ENCODE measurements around the gene EPN1. TPM values are rescaled to one million over a fixed set of nuclear protein-coding genes. Genes with fewer than 3 reads are reported as not detected.

EPN1 gene
- total and polyA plus RNA-seq, 9 of the 15 experiments (the other 6 are each of a cell fraction or from before 2014, with no cell fraction given) = 0.08 to 138 (median 12.7) TPM

DNA sequence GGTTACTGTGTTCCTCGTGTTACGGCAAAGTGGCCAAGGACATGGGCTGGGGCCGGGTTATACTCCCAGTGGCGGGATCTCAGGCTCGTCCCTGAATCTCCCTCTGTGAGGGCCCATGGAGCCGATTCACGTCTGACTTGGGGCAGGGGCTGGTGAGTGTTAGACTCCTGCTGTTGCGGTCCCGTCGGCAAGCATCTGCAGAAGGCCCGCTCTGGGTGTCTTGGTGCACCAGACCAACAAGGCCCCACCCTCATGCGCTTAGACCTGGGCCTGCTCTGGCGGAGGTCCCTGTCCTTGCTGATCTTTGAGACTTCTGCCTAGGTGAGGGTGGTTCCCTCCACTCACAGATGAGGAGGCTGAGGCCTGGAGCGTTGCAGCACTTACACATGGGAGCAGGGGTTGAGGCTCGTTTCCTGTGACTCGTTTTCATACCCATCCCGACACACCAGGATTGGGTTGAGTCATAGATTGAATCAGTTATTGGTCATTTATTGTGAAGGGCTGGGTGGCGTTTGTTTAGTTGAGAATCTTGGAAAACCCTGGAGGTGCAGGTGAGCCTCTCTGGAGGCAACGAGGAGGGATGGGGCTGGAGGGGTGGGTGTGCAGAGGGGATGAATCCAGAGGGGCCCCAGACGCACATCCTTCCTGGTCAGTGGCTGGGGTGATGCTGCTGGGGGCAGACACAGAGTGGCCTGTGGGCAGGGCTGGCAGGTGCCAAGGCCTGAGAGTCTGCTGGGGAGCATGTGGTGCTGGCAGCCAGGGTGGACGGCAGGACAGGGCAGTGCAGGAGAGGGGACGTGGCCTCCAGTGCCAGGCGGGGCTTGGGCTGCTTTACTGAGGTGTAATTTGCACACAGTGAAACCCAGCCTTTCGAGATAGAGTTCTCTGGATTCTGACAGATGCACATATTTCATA, 4.6 kb downstream of the EPN1 start:
- Histone ChIP-seq H3K36me3 (ENCODE audit: control insufficient read depth, insufficient read depth, low read length) (peaks cover 80% of the 10 kb centered on the region; the same call in 2 of the 3 replicates), H3K27me3 (ENCODE audit: control insufficient read depth in 2 of 2, insufficient read depth in 2 of 2, low read length in 2 of 2) (no peaks in the 10 kb centered on the region), H2AFZ (ENCODE audit: low read depth, low read length) (no peak overlapping the region), H3K79me2 (ENCODE audit: control insufficient read depth, insufficient read depth, low read length) (peaks cover 80% of the 10 kb centered on the region), H3K9me3 (replicated peaks; ENCODE audit: control insufficient read depth, insufficient read depth, low read depth, low read length) (no peaks in the 10 kb centered on the region), H3K27ac (ENCODE audit: extremely low read depth, low read depth, low read length) (no peak overlapping the region), H3K9ac (ENCODE audit: insufficient read depth in 1 of 2, low read depth in 2 of 2, low read length in 2 of 2) (peak overlapping the region in 1 of 2 experiments; percentile 56; a peak in 2 of 4 replicates), H3K9me1 (ENCODE audit: control insufficient read depth, insufficient read depth, low read length) (peaks cover 6% of the 10 kb centered on the region), H3K4me1 (replicated peaks in 1 of 2; ENCODE audit: control insufficient read depth in 2 of 2, insufficient read depth in 2 of 2, low read length in 2 of 2) (peaks cover 22 to 53% of the 10 kb centered on the region in 2 experiments), H3K4me2 (ENCODE audit: insufficient read depth, low read length) (no peak overlapping the region), H3K4me3 (no peak overlapping the region), H4K20me1 (replicated peaks; ENCODE audit: control insufficient read depth, insufficient read depth, low read length) (peaks cover 31% of the 10 kb centered on the region)
- in situ Hi-C loops (cut with MboI) = no loop called here
- POLR2A ChIA-PET = interaction anchor here (2.4 kb wide), 1 partner anchor 11 kb away, joined by 5 read pairs; no protein-coding TSS in a partner anchor
- intact Hi-C loops (cut with micrococcal nuclease) = no loop called here
- no TSS peak for BruUV-seq (replicated peaks)
- no peak for DNase-seq (ENCODE audit: extremely low read depth in 1 of 4, low spot score in 3 of 4)
- CTCF ChIA-PET (ENCODE audit: low intra/inter-chr PET ratio) = no interaction called here
- FAIRE-seq = no peak
- ATAC-seq = no peak
- 90% methylated on average over 24 of the region's 24 CpGs for WGBS (ENCODE audit: insufficient coverage, low coverage, missing lambda C conversion rate)
- TF ChIP-seq RBFOX2 (IDR thresholded peaks at IDR 0.05; ENCODE audit: low read depth, low read length) = peak; percentile 44; the same call in 1 of the 2 replicates
- TF ChIP-seq ZSCAN29 (IDR thresholded peaks at IDR 0.05) = no peak
